ENCODE results near the gene OR51S1.
"Not testable (repeated sequence)": the region's sequence is repeated elsewhere in the genome, so short reads cannot be mapped to it uniquely, and the experiment has no call there.

OR51S1 gene

DNA sequence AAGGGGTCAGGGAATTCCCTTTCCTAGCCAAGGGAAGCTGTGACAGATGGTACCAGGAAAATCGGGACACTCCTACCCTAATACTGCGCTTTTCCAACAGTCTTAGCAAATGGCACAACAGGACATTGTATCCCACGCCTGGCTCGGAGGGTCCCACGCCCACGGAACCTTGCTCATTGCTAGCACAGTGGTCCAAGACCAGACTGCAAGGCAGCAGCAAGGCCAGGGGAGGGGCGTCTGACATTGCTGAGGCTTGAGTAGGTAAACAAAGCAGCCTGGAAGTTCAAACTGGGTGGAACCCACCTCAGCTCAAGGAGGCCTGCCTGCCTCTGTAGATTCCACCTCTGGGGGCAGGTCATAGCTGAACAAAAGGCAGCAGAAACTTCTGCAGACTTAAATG lies 5.3 kb upstream of the OR51S1 start:
- not testable (repeated sequence) for H3K27me3 ChIP-seq (ENCODE audit: control insufficient read depth in 1 of 2, insufficient read depth in 1 of 2, low read length in 2 of 2); H3K4ac ChIP-seq (ENCODE audit: low read depth in 1 of 2, low read length in 2 of 2); H3K79me1 ChIP-seq (replicated peaks; ENCODE audit: low read length, poor library complexity, severe bottlenecking); H3K23ac ChIP-seq (ENCODE audit: low read length in 2 of 2); H3K4me3 ChIP-seq (ENCODE audit: insufficient read depth in 1 of 2, low read depth in 1 of 2, low read length in 2 of 2); H2BK120ac ChIP-seq (ENCODE audit: low read depth, low read length); DNase-seq; H2AFZ ChIP-seq (ENCODE audit: low read depth, low read length); H4K91ac ChIP-seq (ENCODE audit: low read length); H2BK12ac ChIP-seq (ENCODE audit: low read length in 2 of 2); H3K9ac ChIP-seq (ENCODE audit: low read length); H3K4me2 ChIP-seq (ENCODE audit: low read length, poor library complexity, severe bottlenecking); H2BK5ac ChIP-seq (ENCODE audit: low read depth, low read length, poor library complexity, severe bottlenecking); H2AK5ac ChIP-seq (ENCODE audit: low read length, severe bottlenecking); H3K14ac ChIP-seq (ENCODE audit: low read length in 2 of 2); H2BK15ac ChIP-seq (ENCODE audit: low read depth, poor library complexity, severe bottlenecking); H3K4me1 ChIP-seq (ENCODE audit: control insufficient read depth, insufficient read depth, low read depth, low read length); H3K36me3 ChIP-seq (ENCODE audit: control insufficient read depth in 1 of 2, insufficient read depth in 2 of 2, low read depth in 1 of 2, low read length in 2 of 2); H3K9me3 ChIP-seq (ENCODE audit: control insufficient read depth, low read length); H3K27ac ChIP-seq (ENCODE audit: low read length, poor library complexity, severe bottlenecking); H4K8ac ChIP-seq (ENCODE audit: low read length); H3K18ac ChIP-seq (ENCODE audit: low read depth in 1 of 2, low read length in 2 of 2)
- WGBS: 88% methylated on average over 7 of the region's 7 CpGs

DNA sequence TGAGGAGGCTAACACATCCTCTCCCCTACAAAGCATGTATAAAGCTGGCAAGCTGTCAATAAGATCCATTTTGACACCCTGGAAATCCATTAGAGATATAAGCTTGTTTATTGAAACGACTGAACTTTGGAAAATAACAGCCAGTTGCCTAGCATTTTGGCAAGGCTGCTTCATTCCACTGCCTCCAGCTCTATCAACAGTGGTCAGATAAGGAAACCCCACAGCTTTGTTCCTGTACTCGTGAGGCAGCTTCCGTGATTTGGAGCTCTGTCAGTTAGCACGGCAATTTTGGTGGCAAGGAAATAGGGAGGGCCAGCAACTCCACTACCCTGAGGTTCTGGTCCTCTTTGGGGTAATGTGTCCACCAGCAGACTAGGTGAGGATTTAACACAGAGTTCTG lies 2.0 kb upstream of the OR51S1 start:
- no peak overlapping the region for H2AFZ ChIP-seq (ENCODE audit: low read depth, low read length)
- no peak overlapping the region for H3K9ac ChIP-seq (ENCODE audit: low read length)
- no peak overlapping the region for H3K4me3 ChIP-seq (ENCODE audit: insufficient read depth in 1 of 2, low read depth in 1 of 2, low read length in 2 of 2)
- H3K79me1 ChIP-seq (replicated peaks; ENCODE audit: low read length, poor library complexity, severe bottlenecking): no peaks in the 10 kb centered on the region
- no peak overlapping the region for H2BK5ac ChIP-seq (ENCODE audit: low read depth, low read length, poor library complexity, severe bottlenecking)
- H3K36me3 ChIP-seq (ENCODE audit: control insufficient read depth in 1 of 2, insufficient read depth in 2 of 2, low read depth in 1 of 2, low read length in 2 of 2): no peaks in the 10 kb centered on the region
- H2AK5ac ChIP-seq (ENCODE audit: low read length, severe bottlenecking): no peak overlapping the region
- H4K8ac ChIP-seq (ENCODE audit: low read length): no peak overlapping the region
- no peak overlapping the region for H2BK120ac ChIP-seq (ENCODE audit: low read depth, low read length)
- no peak overlapping the region for H3K18ac ChIP-seq (ENCODE audit: low read depth in 1 of 2, low read length in 2 of 2)
- no peaks in the 10 kb centered on the region for H3K27me3 ChIP-seq (ENCODE audit: control insufficient read depth in 1 of 2, insufficient read depth in 1 of 2, low read length in 2 of 2)
- no peaks in the 10 kb centered on the region for H3K9me3 ChIP-seq (ENCODE audit: control insufficient read depth, low read length)
- DNase-seq: no peak
- H3K4me1 ChIP-seq (ENCODE audit: control insufficient read depth, insufficient read depth, low read depth, low read length): no peaks in the 10 kb centered on the region
- no peak overlapping the region for H3K27ac ChIP-seq (ENCODE audit: low read length, poor library complexity, severe bottlenecking)
- H3K4ac ChIP-seq (ENCODE audit: low read depth in 1 of 2, low read length in 2 of 2): no peak overlapping the region
- no peak overlapping the region for H3K14ac ChIP-seq (ENCODE audit: low read length in 2 of 2)
- no peak overlapping the region for H4K91ac ChIP-seq (ENCODE audit: low read length)
- WGBS: 46% methylated on average over 4 of the region's 4 CpGs
- no peak overlapping the region for H2BK12ac ChIP-seq (ENCODE audit: low read length in 2 of 2)
- no peak overlapping the region for H3K23ac ChIP-seq (ENCODE audit: low read length in 2 of 2)
- H3K4me2 ChIP-seq (ENCODE audit: low read length, poor library complexity, severe bottlenecking): no peak overlapping the region
- no peak overlapping the region for H2BK15ac ChIP-seq (ENCODE audit: low read depth, poor library complexity, severe bottlenecking)

DNA sequence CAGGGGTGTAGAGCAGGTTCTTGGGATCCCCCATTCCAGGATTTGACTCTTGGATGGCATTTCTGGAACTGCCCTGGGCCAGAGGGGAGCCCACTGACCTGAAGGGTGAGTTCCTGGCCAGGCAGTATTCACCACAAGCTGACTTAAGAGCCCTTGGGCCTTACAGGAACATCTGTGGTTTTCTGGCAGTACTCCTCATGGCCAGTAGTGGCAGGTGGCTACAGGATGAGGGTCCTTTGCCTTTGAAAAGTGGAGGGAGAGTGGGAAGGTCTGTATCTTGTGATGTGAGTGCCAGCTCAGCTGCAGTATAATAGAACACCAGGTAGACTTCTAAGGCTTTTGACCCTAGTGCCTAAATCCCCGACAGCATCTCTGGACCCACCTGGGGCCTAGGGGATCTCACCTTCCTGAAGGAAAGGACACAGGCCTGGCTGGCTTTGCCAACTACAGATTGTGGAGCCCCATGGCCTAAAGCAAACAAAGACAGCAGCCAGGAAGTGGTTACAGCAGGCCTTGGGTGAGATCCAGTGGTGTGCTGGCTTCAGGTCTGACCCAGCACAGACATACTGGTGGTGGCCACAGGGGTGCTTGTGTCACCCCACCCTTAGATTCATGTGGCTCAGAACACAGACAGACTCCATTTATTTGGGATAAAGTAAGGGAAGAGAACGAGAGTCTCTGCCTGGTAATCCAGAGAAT lies 9.0 kb downstream of the OR51S1 start:
- no peak overlapping the region for H2BK15ac ChIP-seq (ENCODE audit: low read depth, poor library complexity, severe bottlenecking)
- 92% methylated on average over 2 of the region's 2 CpGs for WGBS
- H3K36me3 ChIP-seq (ENCODE audit: control insufficient read depth in 1 of 2, insufficient read depth in 2 of 2, low read depth in 1 of 2, low read length in 2 of 2): no peaks in the 10 kb centered on the region
- no peak overlapping the region for H3K18ac ChIP-seq (ENCODE audit: low read depth in 1 of 2, low read length in 2 of 2)
- H3K23ac ChIP-seq (ENCODE audit: low read length in 2 of 2): no peak overlapping the region
- H4K8ac ChIP-seq (ENCODE audit: low read length): no peak overlapping the region
- no peak overlapping the region for H3K27ac ChIP-seq (ENCODE audit: low read length, poor library complexity, severe bottlenecking)
- H2AFZ ChIP-seq (ENCODE audit: low read depth, low read length): no peak overlapping the region
- H2BK120ac ChIP-seq (ENCODE audit: low read depth, low read length): no peak overlapping the region
- no peaks in the 10 kb centered on the region for H3K27me3 ChIP-seq (ENCODE audit: control insufficient read depth in 1 of 2, insufficient read depth in 1 of 2, low read length in 2 of 2)
- H3K4me3 ChIP-seq (ENCODE audit: insufficient read depth in 1 of 2, low read depth in 1 of 2, low read length in 2 of 2): no peak overlapping the region
- H4K91ac ChIP-seq (ENCODE audit: low read length): no peak overlapping the region
- H2BK12ac ChIP-seq (ENCODE audit: low read length in 2 of 2): no peak overlapping the region
- H3K9me3 ChIP-seq (ENCODE audit: control insufficient read depth, low read length): no peaks in the 10 kb centered on the region
- H2AK5ac ChIP-seq (ENCODE audit: low read length, severe bottlenecking): no peak overlapping the region
- DNase-seq: no peak
- no peak overlapping the region for H3K9ac ChIP-seq (ENCODE audit: low read length)
- H3K14ac ChIP-seq (ENCODE audit: low read length in 2 of 2): no peak overlapping the region
- no peaks in the 10 kb centered on the region for H3K79me1 ChIP-seq (replicated peaks; ENCODE audit: low read length, poor library complexity, severe bottlenecking)
- H3K4me2 ChIP-seq (ENCODE audit: low read length, poor library complexity, severe bottlenecking): no peak overlapping the region
- H3K4me1 ChIP-seq (ENCODE audit: control insufficient read depth, insufficient read depth, low read depth, low read length): no peaks in the 10 kb centered on the region
- no peak overlapping the region for H3K4ac ChIP-seq (ENCODE audit: low read depth in 1 of 2, low read length in 2 of 2)
- no peak overlapping the region for H2BK5ac ChIP-seq (ENCODE audit: low read depth, low read length, poor library complexity, severe bottlenecking)

DNA sequence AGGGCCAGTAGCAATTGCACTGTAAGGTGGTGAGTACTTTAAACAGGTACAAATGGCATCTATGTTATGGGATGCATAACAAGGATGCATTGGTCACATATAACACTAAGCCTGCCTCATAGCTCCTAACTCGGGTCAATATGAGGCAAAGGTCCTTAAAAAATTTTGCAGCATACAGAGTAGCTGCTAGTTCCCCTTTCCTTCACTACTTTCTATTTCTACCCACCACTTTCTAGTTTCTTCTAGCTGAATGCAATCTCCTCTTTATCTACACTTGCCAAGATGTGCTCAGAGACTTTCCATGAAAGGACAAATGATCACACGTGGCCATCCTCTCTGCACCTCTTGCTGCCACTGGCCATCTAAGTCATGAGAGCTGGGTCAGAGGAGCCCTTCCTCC lies 18.1 kb downstream of the OR51S1 start:
- H2BK15ac ChIP-seq (ENCODE audit: low read depth, poor library complexity, severe bottlenecking): no peak overlapping the region
- no peak overlapping the region for H2AK5ac ChIP-seq (ENCODE audit: low read length, severe bottlenecking)
- no peak overlapping the region for H3K27ac ChIP-seq (ENCODE audit: low read length, poor library complexity, severe bottlenecking)
- no peak overlapping the region for H3K4me2 ChIP-seq (ENCODE audit: low read length, poor library complexity, severe bottlenecking)
- no peaks in the 10 kb centered on the region for H3K36me3 ChIP-seq (ENCODE audit: control insufficient read depth in 1 of 2, insufficient read depth in 2 of 2, low read depth in 1 of 2, low read length in 2 of 2)
- H2BK120ac ChIP-seq (ENCODE audit: low read depth, low read length): no peak overlapping the region
- no peaks in the 10 kb centered on the region for H3K27me3 ChIP-seq (ENCODE audit: control insufficient read depth in 1 of 2, insufficient read depth in 1 of 2, low read length in 2 of 2)
- 42% methylated on average over 2 of the region's 2 CpGs for WGBS
- H3K4me3 ChIP-seq (ENCODE audit: insufficient read depth in 1 of 2, low read depth in 1 of 2, low read length in 2 of 2): no peak overlapping the region
- no peaks in the 10 kb centered on the region for H3K9me3 ChIP-seq (ENCODE audit: control insufficient read depth, low read length)
- H2BK5ac ChIP-seq (ENCODE audit: low read depth, low read length, poor library complexity, severe bottlenecking): no peak overlapping the region
- H3K4ac ChIP-seq (ENCODE audit: low read depth in 1 of 2, low read length in 2 of 2): no peak overlapping the region
- no peaks in the 10 kb centered on the region for H3K79me1 ChIP-seq (replicated peaks; ENCODE audit: low read length, poor library complexity, severe bottlenecking)
- no peak overlapping the region for H3K14ac ChIP-seq (ENCODE audit: low read length in 2 of 2)
- H2AFZ ChIP-seq (ENCODE audit: low read depth, low read length): no peak overlapping the region
- H2BK12ac ChIP-seq (ENCODE audit: low read length in 2 of 2): no peak overlapping the region
- no peak overlapping the region for H4K91ac ChIP-seq (ENCODE audit: low read length)
- no peak for DNase-seq
- no peak overlapping the region for H3K18ac ChIP-seq (ENCODE audit: low read depth in 1 of 2, low read length in 2 of 2)
- no peak overlapping the region for H3K9ac ChIP-seq (ENCODE audit: low read length)
- H3K4me1 ChIP-seq (ENCODE audit: control insufficient read depth, insufficient read depth, low read depth, low read length): no peaks in the 10 kb centered on the region
- no peak overlapping the region for H3K23ac ChIP-seq (ENCODE audit: low read length in 2 of 2)
- no peak overlapping the region for H4K8ac ChIP-seq (ENCODE audit: low read length)

Data from mesenchymal stem cell (in vitro differentiated cells and primary cell).